A549 treated with RU486 at 1 μM for 4 hours (cell line): Measurements from ENCODE around the gene CCDC97. TPM values are rescaled to one million over a fixed set of nuclear protein-coding genes. Genes with fewer than 3 reads are reported as not detected.

ENCODE experiments used
- total RNA-seq: library from RNA; stranded (reverse); fragments of 200-300 nt; extraction: Qiagen RNA extraction; gene quantifications from 5 replicates; pipeline ENCODE4 v1.2.3, GENCODE V29; 2022; ENCODE audit warnings: low read depth

Gene CCDC97
- 30.4 to 43.7 TPM (median 40.8 TPM) in 5 replicates for total RNA-seq

DNA sequence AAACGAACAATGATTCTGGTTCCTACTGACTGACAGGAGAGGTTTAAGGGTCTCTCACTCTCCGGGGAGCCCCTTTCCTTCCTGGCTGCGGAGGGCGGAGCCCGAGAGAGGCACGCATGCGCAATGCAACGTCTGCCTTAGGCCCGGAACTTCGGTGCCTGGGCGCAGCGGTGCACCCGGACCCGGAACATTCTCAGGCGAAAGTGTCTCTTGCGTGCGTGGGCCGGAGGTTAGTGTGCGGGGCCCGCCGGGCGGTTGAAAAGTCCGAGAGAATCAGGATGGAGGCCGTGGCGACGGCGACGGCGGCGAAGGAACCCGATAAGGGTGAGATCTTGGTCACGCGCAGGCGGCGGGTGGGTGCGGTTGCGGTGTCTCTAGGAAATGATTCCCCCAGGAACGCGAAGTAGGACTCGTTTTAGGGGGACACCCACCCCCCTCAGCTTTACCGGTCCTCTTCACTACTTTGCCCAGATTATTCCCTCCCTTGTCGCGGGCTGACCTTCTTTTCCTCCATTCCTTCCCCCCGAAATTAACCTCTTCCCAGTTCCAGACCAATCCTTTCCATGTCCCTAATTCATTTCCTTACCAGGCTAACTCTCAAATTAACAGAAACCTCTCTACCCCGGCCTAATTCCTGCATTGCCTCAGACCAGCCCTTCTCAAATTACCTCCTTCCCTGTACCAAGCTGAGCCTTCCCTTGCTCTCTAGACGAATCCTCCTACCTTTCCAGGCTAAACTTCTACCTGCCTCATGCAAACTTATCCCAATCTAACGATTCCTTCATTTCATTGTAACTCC, at the start of gene CCDC97:
CCDC97 (plus strand) TSS at position 140 of the 799 bp plus-strand sequence; CDS start at position 279, 139 bp downstream.

DNA sequence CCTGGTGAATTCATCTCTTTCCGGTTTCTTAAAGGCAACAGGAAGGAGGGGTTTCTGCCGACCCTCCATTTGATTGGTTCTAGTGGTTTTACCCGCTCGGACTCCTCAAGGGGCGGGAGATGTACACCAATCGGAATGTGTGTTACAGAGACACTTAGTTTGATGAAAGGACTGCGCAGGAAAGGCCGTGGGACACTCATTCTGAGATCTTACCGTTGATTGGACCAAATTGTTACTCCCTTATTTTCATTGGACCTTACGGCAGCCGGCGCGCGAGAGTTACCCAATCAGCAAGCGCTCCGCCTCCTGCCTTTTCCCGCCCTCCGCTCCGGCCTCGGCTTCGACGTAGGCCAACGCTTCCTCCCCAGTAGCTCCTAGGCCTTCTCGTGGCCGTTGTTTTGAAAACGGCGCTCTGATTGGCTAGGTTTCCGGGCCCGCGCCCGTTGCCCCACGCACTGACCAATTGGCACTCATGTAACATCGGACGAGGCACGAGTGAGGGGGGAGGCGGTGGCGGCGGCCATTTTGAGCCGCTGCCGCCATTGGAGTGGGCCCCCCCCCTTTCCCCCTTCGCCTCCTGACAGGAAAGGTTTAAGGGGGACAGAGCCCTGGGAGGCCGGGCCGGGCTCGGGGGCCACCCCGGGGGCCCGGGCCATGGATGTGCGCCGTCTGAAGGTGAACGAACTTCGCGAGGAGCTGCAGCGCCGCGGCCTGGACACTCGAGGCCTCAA, 46.0 kb upstream of the CCDC97 start, which contains the start of gene HNRNPUL1:
HNRNPUL1 (plus strand) TSS at position 523 of the 731 bp plus-strand sequence; CDS start at position 655, 132 bp downstream.

DNA sequence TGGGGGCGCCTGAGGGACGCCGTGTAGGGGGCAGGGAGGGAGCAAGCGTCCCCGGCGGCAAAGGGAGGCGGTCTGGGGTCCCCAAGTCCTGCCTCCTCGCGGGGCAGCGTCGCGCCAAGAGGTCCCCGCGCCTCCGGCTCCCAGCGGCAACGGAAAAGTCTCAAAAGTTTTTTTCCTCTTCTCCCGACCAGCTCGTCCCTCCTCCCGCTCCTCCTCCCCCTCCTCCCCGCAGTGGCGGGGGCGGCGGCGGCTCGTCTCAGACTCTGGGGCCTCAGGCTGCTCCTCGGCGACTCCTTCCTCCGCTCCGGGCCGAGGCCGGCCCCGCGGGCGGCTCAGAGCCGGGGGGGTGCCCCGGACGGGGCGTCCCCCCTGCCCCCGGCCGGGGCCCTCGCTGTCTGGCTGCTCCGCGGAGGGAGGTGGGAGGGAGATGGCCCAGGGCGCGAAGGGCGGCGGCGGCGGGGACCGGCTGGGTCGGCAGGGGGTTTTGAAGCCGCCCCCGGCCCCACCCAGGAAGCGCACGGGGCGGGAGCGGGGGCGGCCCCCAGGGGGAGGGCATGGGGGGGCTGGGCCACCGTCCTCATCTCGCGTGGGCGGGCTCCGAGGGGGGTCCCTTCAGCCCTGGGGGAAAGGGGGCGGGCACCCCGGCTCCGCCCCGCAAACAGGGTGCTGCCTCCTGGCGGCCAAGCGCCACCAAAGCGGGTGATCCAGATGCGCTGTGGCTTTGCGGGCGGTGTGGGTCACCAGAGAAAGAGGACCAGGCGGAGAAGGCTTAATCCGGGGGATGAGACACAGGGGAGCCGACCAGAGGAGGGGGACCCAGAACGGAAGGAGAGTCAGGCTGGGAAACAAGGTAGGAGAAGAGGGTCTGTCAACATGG, 43.7 kb downstream of the CCDC97 start, which contains the start of gene TGFB1:
TGFB1 (minus strand) TSS at position 457 of the 877 bp plus-strand sequence. CDS start 878 bp downstream, outside the sequence.

DNA sequence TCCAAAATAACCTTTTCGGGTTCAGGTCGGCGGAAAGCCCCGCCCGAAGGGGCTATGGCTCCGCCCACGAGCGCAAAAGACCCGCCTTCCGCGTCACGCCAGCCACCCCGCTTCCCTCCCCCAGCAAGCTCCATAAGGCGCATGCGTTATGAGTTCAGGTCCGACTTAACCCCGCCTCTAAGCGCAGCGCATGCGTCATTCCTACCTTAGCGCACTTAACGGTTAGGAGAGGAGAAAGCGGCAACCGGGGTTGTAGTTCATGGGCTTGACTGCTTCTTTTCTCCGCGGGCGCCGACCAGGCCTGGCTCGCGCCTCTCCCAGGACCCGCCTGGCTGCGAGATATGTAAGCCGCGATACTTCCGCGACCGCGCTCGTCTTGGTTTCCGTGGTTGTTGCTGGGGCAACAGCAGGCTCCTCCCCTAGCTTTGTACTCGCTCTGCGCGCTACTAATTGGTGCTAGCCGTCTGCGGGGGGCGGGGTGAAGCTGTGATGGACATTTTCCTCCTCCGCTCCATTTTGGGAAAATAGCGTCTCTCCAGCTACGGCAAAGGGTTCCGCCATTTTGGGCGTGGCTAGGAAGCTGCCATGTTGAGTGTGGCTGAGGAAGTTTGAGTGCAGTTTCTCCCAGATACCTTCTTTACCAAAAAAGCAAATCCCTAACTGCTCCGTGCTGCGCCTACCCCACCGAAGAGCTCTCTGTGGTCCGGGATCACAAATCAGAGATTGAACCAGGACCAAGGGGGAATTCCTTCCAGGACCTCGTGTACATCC, 54.0 kb downstream of the CCDC97 start, which contains the start of gene B9D2:
B9D2 (minus strand) TSS at position 397 of the 771 bp plus-strand sequence. CDS start 630 bp downstream, outside the sequence.

Other genes with a start within 250 kb of the CCDC97 start
- not detected in 5 replicates for gene CYP2A13, start 221.7 kb upstream of the CCDC97 start, total RNA-seq
- not detected in 5 replicates for gene CYP2F1, start 195.7 kb upstream of the CCDC97 start, total RNA-seq
- gene CYP2S1, start 117.0 kb upstream of the CCDC97 start, total RNA-seq = 20.6 to 26.6 TPM (median 26.0 TPM) in 5 replicates
- 114 to 129 TPM (median 122 TPM) in 5 replicates for gene AXL, start 90.9 kb upstream of the CCDC97 start, total RNA-seq
- 289 to 322 TPM (median 318 TPM) in 5 replicates for gene HNRNPUL1, start 45.8 kb upstream of the CCDC97 start, total RNA-seq
- gene TGFB1, start 43.8 kb downstream of the CCDC97 start, total RNA-seq = 137 to 164 TPM (median 148 TPM) in 5 replicates
- gene B9D2, start 54.0 kb downstream of the CCDC97 start, total RNA-seq = 23.3 to 35.3 TPM (median 33.2 TPM) in 5 replicates
- gene TMEM91, start 66.4 kb downstream of the CCDC97 start, total RNA-seq = 2.5 to 5.1 TPM (median 3.9 TPM) in 5 replicates
- 79.6 to 101 TPM (median 99.0 TPM) in 5 replicates for gene EXOSC5, start 87.2 kb downstream of the CCDC97 start, total RNA-seq
- 39.3 to 45.6 TPM (median 42.8 TPM) in 5 replicates for gene BCKDHA, start 87.6 kb downstream of the CCDC97 start, total RNA-seq
- 0.08 to 0.25 TPM in 2 of 5 replicates, not detected in the others for gene B3GNT8, start 117.2 kb downstream of the CCDC97 start, total RNA-seq
- gene DMAC2, start 129.7 kb downstream of the CCDC97 start, total RNA-seq = 103 to 125 TPM (median 108 TPM) in 5 replicates
- gene ERICH4, start 133.0 kb downstream of the CCDC97 start, total RNA-seq = 0.10 TPM in 1 of 5 replicates, not detected in the others